ENCODE measurements around the gene CALML4. TPM values are rescaled to one million over a fixed set of nuclear protein-coding genes. Genes with fewer than 3 reads are reported as not detected.
A peak's percentile ranks its signal among the peaks of the same experiment; 100 is the strongest.

Gene CALML4
- total RNA-seq, 1 experiment from 2014 or later = 12.6 TPM

GRCh38 chr15:68210821-68211655 is 5.9 kb upstream of the CALML4 start:
- Histone ChIP-seq H3K9me2 (ENCODE audit: insufficient read depth) (no peaks in the 10 kb centered on the region), H2AFZ (no peak overlapping the region), H3K27me3 (ENCODE audit: insufficient read depth, low read depth) (no peaks in the 10 kb centered on the region), H4K20me1 (ENCODE audit: insufficient read depth) (no peaks in the 10 kb centered on the region), H3K9me3 (ENCODE audit: insufficient read depth, low read depth) (no peaks in the 10 kb centered on the region), H3K27ac (no peak overlapping the region), H3K4me2 (no peak overlapping the region), H3K79me2 (ENCODE audit: low read depth) (peaks cover 3% of the 10 kb centered on the region; the same call in 1 of the 2 replicates), H3F3A (ENCODE audit: insufficient read depth, low read depth) (no peaks in the 10 kb centered on the region), H3K4me3 (no peak overlapping the region), H3K4me1 (replicated peaks; ENCODE audit: insufficient read depth) (no peaks in the 10 kb centered on the region), H3K36me3 (ENCODE audit: low read depth) (no peaks in the 10 kb centered on the region)
- TF ChIP-seq CTCF (conservative IDR thresholded peaks at IDR 0.05) (peak; percentile 75), EZH2 (IDR thresholded peaks at IDR 0.05; ENCODE audit: low read depth) (no peak)
- intact Hi-C loops (cut with micrococcal nuclease; ENCODE audit: unreplicated experiment) = no loop called here
- POLR2A ChIA-PET (ENCODE audit: unreplicated experiment) = no interaction called here
- CTCF ChIA-PET = interaction anchor here (0.7 kb wide), 1 partner anchor 826 kb away, joined by 3 read pairs; no protein-coding TSS in a partner anchor
- DNase-seq = peak in 1 of 2 experiments; percentile 38
- BruUV-seq (replicated peaks) = no TSS peak

- Histone ChIP-seq H3K9me2 (ENCODE audit: insufficient read depth) (no peaks in the 10 kb centered on the region), H3F3A (ENCODE audit: insufficient read depth, low read depth) (no peaks in the 10 kb centered on the region), H3K36me3 (ENCODE audit: low read depth) (no peaks in the 10 kb centered on the region), H3K79me2 (ENCODE audit: low read depth) (peaks cover 3% of the 10 kb centered on the region; the same call in 1 of the 2 replicates), H3K4me1 (replicated peaks; ENCODE audit: insufficient read depth) (no peaks in the 10 kb centered on the region), H2AFZ (no peak overlapping the region), H3K4me3 (no peak overlapping the region), H3K9me3 (ENCODE audit: insufficient read depth, low read depth) (no peaks in the 10 kb centered on the region), H4K20me1 (ENCODE audit: insufficient read depth) (no peaks in the 10 kb centered on the region), H3K27me3 (ENCODE audit: insufficient read depth, low read depth) (no peaks in the 10 kb centered on the region), H3K27ac (no peak overlapping the region), H3K4me2 (no peak overlapping the region)
- no peak for DNase-seq
- BruUV-seq (replicated peaks) = no TSS peak
- CTCF ChIA-PET = interaction anchor here (0.7 kb wide), 1 partner anchor 825 kb away, joined by 3 read pairs; no protein-coding TSS in a partner anchor
- intact Hi-C loops (cut with micrococcal nuclease; ENCODE audit: unreplicated experiment) = no loop called here
- TF ChIP-seq CTCF (conservative IDR thresholded peaks at IDR 0.05) = no peak
- no peak for TF ChIP-seq EZH2 (IDR thresholded peaks at IDR 0.05; ENCODE audit: low read depth)
- POLR2A ChIA-PET (ENCODE audit: unreplicated experiment) = no interaction called here
Measured at GRCh38 chr15:68210409-68210756, 5.3 kb upstream of the CALML4 start.

GRCh38 chr15:68209735-68210408 is 4.7 kb upstream of the CALML4 start:
- no peak for DNase-seq
- POLR2A ChIA-PET (ENCODE audit: unreplicated experiment) = no interaction called here
- H2AFZ ChIP-seq = no peak overlapping the region

More at GRCh38 chr15:68209735-68210408, 4.7 kb upstream of the CALML4 start:
- no TSS peak for BruUV-seq (replicated peaks)
- Histone ChIP-seq H3K9me2 (ENCODE audit: insufficient read depth) (no peaks in the 10 kb centered on the region), H3K4me1 (replicated peaks; ENCODE audit: insufficient read depth) (no peaks in the 10 kb centered on the region), H3F3A (ENCODE audit: insufficient read depth, low read depth) (no peaks in the 10 kb centered on the region), H3K9me3 (ENCODE audit: insufficient read depth, low read depth) (no peaks in the 10 kb centered on the region), H3K27me3 (ENCODE audit: insufficient read depth, low read depth) (no peaks in the 10 kb centered on the region), H3K36me3 (ENCODE audit: low read depth) (no peaks in the 10 kb centered on the region), H3K27ac (no peak overlapping the region), H3K4me3 (no peak overlapping the region), H3K79me2 (ENCODE audit: low read depth) (peaks cover 2% of the 10 kb centered on the region; the same call in 1 of the 2 replicates), H4K20me1 (ENCODE audit: insufficient read depth) (no peaks in the 10 kb centered on the region), H3K4me2 (no peak overlapping the region)
- TF ChIP-seq CTCF (conservative IDR thresholded peaks at IDR 0.05) (no peak), EZH2 (IDR thresholded peaks at IDR 0.05; ENCODE audit: low read depth) (no peak)
- CTCF ChIA-PET = interaction anchor here (0.7 kb wide), 1 partner anchor 825 kb away, joined by 3 read pairs; no protein-coding TSS in a partner anchor
- intact Hi-C loops (cut with micrococcal nuclease; ENCODE audit: unreplicated experiment) = no loop called here
